ENCODE results near the gene FOSL2. TPM values are rescaled to one million over a fixed set of nuclear protein-coding genes. Genes with fewer than 3 reads are reported as not detected.
A peak's percentile ranks its signal among the peaks of the same experiment; 100 is the strongest.

Gene FOSL2
- total and polyA plus RNA-seq, 7 donors: 20.1 to 278 (median 74.7) TPM

- no peaks in the 10 kb centered on the region for H3K9me3 ChIP-seq
- peaks cover 24% of the 10 kb centered on the region for H3K4me1 ChIP-seq
- DNase-seq (peak in 1 of 2 donors; percentile 59), ATAC-seq (peak; percentile 73 to 92 (median 76))
- peak overlapping the region; percentile 82 for H3K27ac ChIP-seq
- no peaks in the 10 kb centered on the region for H3K27me3 ChIP-seq (ENCODE audit: insufficient read depth in 3 of 3, low read length in 2 of 3)
- 21 to 35% (median 27%) methylated on average over 8 of the region's 8 CpGs for WGBS, 3 donors
- H3K4me3 ChIP-seq: no peak overlapping the region
- TF ChIP-seq CTCF (IDR thresholded peaks at IDR 0.05): no peak
- intact Hi-C loops (cut with DNase I): no loop called here
- H3K36me3 ChIP-seq (ENCODE audit: insufficient read depth in 1 of 2, low read depth in 1 of 2): no peaks in the 10 kb centered on the region
These were observed 27.5 kb upstream of the FOSL2 start for GRCh38 chr2:28365158-28365557.

GRCh38 chr2:28366149-28366495 lies 26.5 kb upstream of the FOSL2 start:
- Histone ChIP-seq H3K4me3 (no peak overlapping the region), H3K36me3 (ENCODE audit: insufficient read depth in 1 of 2, low read depth in 1 of 2) (no peaks in the 10 kb centered on the region), H3K9me3 (no peaks in the 10 kb centered on the region), H3K27ac (peak overlapping the region; percentile 82), H3K27me3 (ENCODE audit: insufficient read depth in 3 of 3, low read length in 2 of 3) (no peaks in the 10 kb centered on the region), H3K4me1 (peaks cover 31% of the 10 kb centered on the region)
- intact Hi-C loops (cut with DNase I): no loop called here
- DNase-seq: peak in 1 of 2 donors; percentile 52
- 84 to 91% (median 90%) methylated on average over 10 of the region's 10 CpGs for WGBS, 3 donors
- no peak for TF ChIP-seq CTCF (IDR thresholded peaks at IDR 0.05)
- no peak for ATAC-seq

- intact Hi-C loops (cut with DNase I): no loop called here
- no peak for ATAC-seq
- Histone ChIP-seq H3K27me3 (ENCODE audit: insufficient read depth in 3 of 3, low read length in 2 of 3) (no peaks in the 10 kb centered on the region), H3K4me3 (no peak overlapping the region), H3K27ac (peak overlapping the region; percentile 82), H3K9me3 (no peaks in the 10 kb centered on the region), H3K4me1 (peaks cover 31% of the 10 kb centered on the region), H3K36me3 (ENCODE audit: insufficient read depth in 1 of 2, low read depth in 1 of 2) (no peaks in the 10 kb centered on the region)
- 73 to 81% (median 80%) methylated on average over 19 of the region's 19 CpGs for WGBS, 3 donors
- DNase-seq: peak in 1 of 2 donors; percentile 59
- TF ChIP-seq CTCF (IDR thresholded peaks at IDR 0.05): no peak
These were observed 26.0 kb upstream of the FOSL2 start for GRCh38 chr2:28366496-28367282.

GRCh38 chr2:28367667-28368356 lies 24.8 kb upstream of the FOSL2 start:
- H3K27ac ChIP-seq: no peak overlapping the region
- no peak overlapping the region for H3K4me3 ChIP-seq
- H3K27me3 ChIP-seq (ENCODE audit: insufficient read depth in 3 of 3, low read length in 2 of 3): no peaks in the 10 kb centered on the region
- intact Hi-C loops (cut with DNase I): no loop called here
- H3K4me1 ChIP-seq: peaks cover 31% of the 10 kb centered on the region
- DNase-seq (peak in 1 of 2 donors; percentile 23), ATAC-seq (no peak)
- WGBS, 3 donors: 86 to 93% (median 86%) methylated on average over 17 to 19 of the region's 19 CpGs
- TF ChIP-seq CTCF (IDR thresholded peaks at IDR 0.05): no peak
- no peaks in the 10 kb centered on the region for H3K36me3 ChIP-seq (ENCODE audit: insufficient read depth in 1 of 2, low read depth in 1 of 2)
- no peaks in the 10 kb centered on the region for H3K9me3 ChIP-seq
